ENCODE results near the gene ZNHIT3. TPM values are rescaled to one million over a fixed set of nuclear protein-coding genes. Genes with fewer than 3 reads are reported as not detected.

Gene ZNHIT3
- total RNA-seq, 6 experiments from 2014 or later: 26.7 to 32.2 (median 29.6) TPM

DNA sequence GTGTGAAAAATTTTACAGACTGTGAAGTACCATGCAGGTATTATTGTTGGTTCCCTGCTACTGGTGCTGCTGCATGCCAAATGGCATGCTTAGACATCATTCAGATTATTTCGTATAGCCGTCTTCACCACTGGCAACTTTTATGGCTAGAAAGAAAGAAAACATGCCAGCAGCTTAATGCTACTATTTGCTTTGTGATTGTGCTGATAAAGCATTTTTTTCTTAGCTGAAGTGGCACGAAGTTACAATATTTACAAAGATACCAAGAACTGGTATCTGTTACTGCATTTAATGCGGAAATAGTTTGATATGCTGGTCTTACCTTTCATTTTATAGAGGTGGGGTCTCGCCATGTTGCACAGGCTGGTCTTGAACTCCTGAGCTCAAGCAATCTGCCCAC lies 8.2 kb downstream of the ZNHIT3 start:
- no peak overlapping the region for H3K27ac Mint-ChIP-seq
- H3K36me3 Mint-ChIP-seq (ENCODE audit: low read depth): peaks cover 22% of the 10 kb centered on the region
- peaks cover 15% of the 10 kb centered on the region for H3K4me1 Mint-ChIP-seq (ENCODE audit: low read depth)
- H3K9me3 Mint-ChIP-seq: no peaks in the 10 kb centered on the region
- H3K4me3 Mint-ChIP-seq: no peak overlapping the region
- no peaks in the 10 kb centered on the region for H3K27me3 Mint-ChIP-seq (ENCODE audit: insufficient read depth)
- TF ChIP-seq, protein P1, sequence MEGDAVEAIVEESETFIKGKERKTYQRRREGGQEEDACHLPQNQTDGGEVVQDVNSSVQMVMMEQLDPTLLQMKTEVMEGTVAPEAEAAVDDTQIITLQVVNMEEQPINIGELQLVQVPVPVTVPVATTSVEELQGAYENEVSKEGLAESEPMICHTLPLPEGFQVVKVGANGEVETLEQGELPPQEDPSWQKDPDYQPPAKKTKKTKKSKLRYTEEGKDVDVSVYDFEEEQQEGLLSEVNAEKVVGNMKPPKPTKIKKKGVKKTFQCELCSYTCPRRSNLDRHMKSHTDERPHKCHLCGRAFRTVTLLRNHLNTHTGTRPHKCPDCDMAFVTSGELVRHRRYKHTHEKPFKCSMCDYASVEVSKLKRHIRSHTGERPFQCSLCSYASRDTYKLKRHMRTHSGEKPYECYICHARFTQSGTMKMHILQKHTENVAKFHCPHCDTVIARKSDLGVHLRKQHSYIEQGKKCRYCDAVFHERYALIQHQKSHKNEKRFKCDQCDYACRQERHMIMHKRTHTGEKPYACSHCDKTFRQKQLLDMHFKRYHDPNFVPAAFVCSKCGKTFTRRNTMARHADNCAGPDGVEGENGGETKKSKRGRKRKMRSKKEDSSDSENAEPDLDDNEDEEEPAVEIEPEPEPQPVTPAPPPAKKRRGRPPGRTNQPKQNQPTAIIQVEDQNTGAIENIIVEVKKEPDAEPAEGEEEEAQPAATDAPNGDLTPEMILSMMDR (IDR thresholded peaks at IDR 0.05): no peak
- no peak for DNase-seq

DNA sequence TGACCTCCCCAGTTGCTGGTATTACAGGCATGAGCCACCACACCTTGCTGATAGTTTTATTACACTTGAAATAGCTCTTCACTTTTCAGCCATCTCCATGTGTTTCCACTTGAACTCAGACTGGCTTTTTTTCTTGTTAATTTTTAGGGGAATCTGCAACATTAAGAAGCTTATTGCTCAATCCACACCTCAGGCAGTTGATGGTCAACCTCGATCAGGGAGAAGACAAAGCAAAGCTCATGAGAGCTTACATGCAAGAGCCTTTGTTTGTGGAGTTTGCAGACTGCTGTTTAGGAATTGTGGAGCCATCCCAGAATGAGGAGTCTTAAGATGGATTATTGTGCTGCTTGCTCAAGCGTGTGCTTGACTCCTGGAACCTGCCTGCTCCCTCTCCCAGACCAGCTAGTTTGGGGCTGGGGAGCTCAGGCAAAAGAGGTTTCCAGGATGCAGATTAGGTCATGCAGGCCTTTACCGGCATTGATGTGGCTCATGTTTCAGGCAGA lies 8.6 kb downstream of the ZNHIT3 start:
- DNase-seq: no peak
- Mint-ChIP-seq H3K27me3 (ENCODE audit: insufficient read depth) (no peaks in the 10 kb centered on the region), H3K9me3 (no peaks in the 10 kb centered on the region), H3K4me1 (ENCODE audit: low read depth) (peaks cover 15% of the 10 kb centered on the region), H3K36me3 (ENCODE audit: low read depth) (peaks cover 18% of the 10 kb centered on the region), H3K4me3 (no peak overlapping the region), H3K27ac (no peak overlapping the region)
- TF ChIP-seq, protein P1 (IDR thresholded peaks at IDR 0.05): no peak

DNA sequence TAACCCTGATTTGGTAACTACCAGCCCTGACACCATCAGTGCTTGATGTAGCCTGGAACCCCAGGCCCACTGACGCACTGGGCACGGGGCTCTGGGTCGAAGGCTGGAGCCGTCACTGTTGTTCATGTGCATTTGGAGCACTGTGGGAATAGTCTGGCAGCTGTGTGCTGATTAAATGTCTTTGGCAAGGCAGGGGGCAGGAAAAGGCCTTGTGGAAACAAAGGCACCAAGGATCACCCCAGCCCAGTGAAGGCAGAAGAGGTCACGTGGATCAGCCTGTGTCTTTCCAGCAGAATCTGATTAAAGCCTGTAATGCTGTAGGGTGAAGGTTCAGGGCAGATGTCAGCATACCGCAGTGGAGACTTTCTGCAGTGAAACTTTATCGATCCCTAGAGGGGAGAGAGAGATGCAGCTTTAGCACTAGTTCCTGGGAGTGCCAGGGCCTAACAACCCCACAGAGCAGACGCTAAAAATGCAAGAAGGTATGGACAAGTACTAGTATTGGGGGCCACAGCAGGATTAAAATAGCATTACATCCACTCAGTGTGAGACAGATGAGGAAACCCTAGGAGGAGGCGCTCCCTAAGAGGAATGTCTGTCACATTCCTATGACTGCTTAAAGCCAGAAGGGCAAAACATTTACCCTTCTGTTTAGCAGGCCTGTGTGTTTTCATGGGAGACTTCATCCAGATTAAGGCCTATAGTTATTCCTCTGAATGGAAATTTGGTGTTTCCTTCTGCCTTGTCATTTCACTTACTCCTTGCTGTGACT lies 9.7 kb downstream of the ZNHIT3 start:
- no peaks in the 10 kb centered on the region for H3K27me3 Mint-ChIP-seq (ENCODE audit: insufficient read depth)
- H3K9me3 Mint-ChIP-seq: no peaks in the 10 kb centered on the region
- TF ChIP-seq, protein P1 (IDR thresholded peaks at IDR 0.05): no peak
- DNase-seq: peak; percentile 5
- H3K4me1 Mint-ChIP-seq (ENCODE audit: low read depth): peaks cover 15% of the 10 kb centered on the region
- H3K27ac Mint-ChIP-seq: peak overlapping the region; percentile 42
- H3K4me3 Mint-ChIP-seq: no peak overlapping the region
- H3K36me3 Mint-ChIP-seq (ENCODE audit: low read depth): peaks cover 15% of the 10 kb centered on the region

DNA sequence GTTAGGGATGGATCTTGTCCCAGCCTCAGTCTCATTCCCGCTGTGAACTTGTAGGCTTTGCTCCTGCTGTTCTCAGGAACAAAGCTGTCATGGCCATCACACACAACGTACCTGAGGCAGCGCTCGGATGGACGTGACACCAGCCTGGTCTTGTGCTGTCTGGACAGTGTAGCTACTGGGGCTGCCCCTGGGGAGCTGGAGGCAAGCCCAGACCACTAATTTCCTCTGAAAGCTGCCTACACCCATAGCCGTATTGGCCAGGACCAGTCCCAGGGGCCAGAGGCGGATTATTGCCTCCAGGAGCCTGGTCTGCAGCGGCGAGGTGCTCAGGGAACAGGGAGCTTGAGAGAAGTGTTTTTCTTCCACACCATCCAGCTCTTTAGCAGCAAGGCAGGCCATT lies 11.7 kb downstream of the ZNHIT3 start:
- Mint-ChIP-seq H3K4me3 (no peak overlapping the region), H3K36me3 (ENCODE audit: low read depth) (peaks cover 18% of the 10 kb centered on the region), H3K4me1 (ENCODE audit: low read depth) (peaks cover 15% of the 10 kb centered on the region), H3K27me3 (ENCODE audit: insufficient read depth) (no peaks in the 10 kb centered on the region), H3K9me3 (no peaks in the 10 kb centered on the region), H3K27ac (no peak overlapping the region)
- no peak for DNase-seq
- TF ChIP-seq, protein P1 (IDR thresholded peaks at IDR 0.05): no peak

DNA sequence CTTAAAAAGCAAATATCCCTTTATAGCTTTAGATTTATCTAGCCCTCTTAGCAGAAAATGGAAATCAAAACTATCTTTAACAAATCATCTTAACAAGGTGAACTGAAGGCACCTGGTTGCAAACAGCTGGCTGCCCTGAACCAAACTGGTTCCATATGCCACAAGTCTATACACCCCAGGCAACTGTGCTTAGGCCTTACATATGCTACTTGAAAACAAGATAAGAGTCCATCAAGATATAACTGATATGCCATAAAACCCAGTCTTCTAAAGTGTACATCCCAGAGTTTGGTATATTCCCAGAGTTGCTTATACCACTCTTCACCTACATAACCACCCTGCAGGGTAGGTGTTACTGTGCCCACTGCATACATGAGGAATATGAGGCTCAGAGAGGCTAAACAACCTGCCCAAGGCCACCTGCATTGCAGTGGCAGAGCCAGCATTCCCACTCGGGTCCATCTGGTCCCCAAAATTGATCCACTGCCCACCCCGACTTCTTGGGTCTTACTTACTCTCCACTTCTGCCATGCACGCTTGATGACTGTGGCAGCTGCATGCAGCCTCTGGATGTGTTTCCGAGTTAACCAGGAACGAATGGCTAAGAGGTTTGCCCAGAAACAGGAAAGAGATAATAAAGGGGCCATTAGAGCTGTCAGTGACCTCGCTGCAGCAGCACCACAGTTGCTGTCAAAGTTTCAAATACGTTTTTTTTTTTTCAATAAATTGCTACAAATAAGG lies 12.2 kb downstream of the ZNHIT3 start:
- TF ChIP-seq, protein P1 (IDR thresholded peaks at IDR 0.05): no peak
- H3K27ac Mint-ChIP-seq: no peak overlapping the region
- no peaks in the 10 kb centered on the region for H3K9me3 Mint-ChIP-seq
- H3K4me3 Mint-ChIP-seq: no peak overlapping the region
- peaks cover 24% of the 10 kb centered on the region for H3K36me3 Mint-ChIP-seq (ENCODE audit: low read depth)
- H3K4me1 Mint-ChIP-seq (ENCODE audit: low read depth): peaks cover 15% of the 10 kb centered on the region
- no peak for DNase-seq
- no peaks in the 10 kb centered on the region for H3K27me3 Mint-ChIP-seq (ENCODE audit: insufficient read depth)

All from HFFc6 (cell line).